ENCODE data around the gene PIWIL1.

DNA sequence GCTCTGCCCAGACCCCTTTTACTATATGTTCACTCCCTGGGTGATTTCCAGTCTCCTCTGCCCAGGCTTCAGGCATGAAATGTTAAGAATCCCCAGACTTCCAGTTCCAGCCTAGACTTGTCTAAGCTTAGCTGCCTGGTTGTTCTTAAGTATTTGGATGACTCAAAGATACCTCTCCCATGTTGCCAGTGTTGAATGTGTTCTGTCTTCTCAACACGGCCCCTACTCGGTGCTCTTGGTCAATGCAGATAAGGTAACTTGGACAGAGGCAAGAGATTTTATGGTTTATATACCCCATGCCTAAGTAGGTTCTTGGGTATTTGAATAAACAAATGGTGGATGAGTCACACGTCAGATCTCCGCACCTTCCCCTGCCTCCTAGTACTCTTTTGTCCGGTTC, 13.6 kb downstream of the PIWIL1 start:
- TF ChIP-seq, protein P1, sequence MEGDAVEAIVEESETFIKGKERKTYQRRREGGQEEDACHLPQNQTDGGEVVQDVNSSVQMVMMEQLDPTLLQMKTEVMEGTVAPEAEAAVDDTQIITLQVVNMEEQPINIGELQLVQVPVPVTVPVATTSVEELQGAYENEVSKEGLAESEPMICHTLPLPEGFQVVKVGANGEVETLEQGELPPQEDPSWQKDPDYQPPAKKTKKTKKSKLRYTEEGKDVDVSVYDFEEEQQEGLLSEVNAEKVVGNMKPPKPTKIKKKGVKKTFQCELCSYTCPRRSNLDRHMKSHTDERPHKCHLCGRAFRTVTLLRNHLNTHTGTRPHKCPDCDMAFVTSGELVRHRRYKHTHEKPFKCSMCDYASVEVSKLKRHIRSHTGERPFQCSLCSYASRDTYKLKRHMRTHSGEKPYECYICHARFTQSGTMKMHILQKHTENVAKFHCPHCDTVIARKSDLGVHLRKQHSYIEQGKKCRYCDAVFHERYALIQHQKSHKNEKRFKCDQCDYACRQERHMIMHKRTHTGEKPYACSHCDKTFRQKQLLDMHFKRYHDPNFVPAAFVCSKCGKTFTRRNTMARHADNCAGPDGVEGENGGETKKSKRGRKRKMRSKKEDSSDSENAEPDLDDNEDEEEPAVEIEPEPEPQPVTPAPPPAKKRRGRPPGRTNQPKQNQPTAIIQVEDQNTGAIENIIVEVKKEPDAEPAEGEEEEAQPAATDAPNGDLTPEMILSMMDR (IDR thresholded peaks at IDR 0.05; ENCODE audit: insufficient read depth, low read length, poor library complexity, severe bottlenecking), result no peak
- TF ChIP-seq EZH2phosphoT487 (conservative IDR thresholded peaks at IDR 0.05; ENCODE audit: low read length), result no peak

Measured in SU-DHL-6 (cell line).